ENCODE data around the gene LLCFC1. TPM values are rescaled to one million over a fixed set of nuclear protein-coding genes. Genes with fewer than 3 reads are reported as not detected.

LLCFC1 gene
- total and polyA plus RNA-seq, 8 donors = not detected

DNA sequence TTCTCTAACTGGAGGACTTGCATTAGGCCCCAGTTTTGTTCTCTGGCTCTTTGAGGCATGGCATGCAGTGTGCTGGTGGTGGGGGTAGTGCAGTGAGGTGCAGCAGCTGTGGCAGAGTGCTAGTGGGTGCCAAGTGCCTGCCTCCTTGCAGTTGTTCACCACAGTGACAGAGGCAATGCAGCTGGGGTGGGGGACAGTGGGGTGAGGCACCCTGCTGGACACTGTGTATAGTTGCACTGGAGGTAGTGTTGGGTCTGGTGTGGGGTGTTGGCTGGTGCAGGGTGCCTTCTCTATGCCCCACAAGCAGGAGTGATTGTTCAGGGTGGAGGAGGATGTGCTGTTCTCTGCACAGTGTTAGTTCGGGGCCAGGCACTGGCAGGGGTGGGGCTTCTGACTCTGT, 44.5 kb downstream of the LLCFC1 start:
- H3K4me1 ChIP-seq = no peaks in the 10 kb centered on the region
- FAIRE-seq (no peak), ATAC-seq (no peak), DNase-seq (no peak)
- no peaks in the 10 kb centered on the region for H3K9me3 ChIP-seq
- WGBS, 2 donors = 90 to 98% methylated on average over 1 of the region's 1 CpG
- H3K27me3 ChIP-seq = no peaks in the 10 kb centered on the region
- intact Hi-C loops (cut with DNase I) = no loop called here
- no peak overlapping the region for H3K27ac ChIP-seq
- no peak overlapping the region for H3K4me3 ChIP-seq
- no peaks in the 10 kb centered on the region for H3K36me3 ChIP-seq
- TF ChIP-seq, protein P1, sequence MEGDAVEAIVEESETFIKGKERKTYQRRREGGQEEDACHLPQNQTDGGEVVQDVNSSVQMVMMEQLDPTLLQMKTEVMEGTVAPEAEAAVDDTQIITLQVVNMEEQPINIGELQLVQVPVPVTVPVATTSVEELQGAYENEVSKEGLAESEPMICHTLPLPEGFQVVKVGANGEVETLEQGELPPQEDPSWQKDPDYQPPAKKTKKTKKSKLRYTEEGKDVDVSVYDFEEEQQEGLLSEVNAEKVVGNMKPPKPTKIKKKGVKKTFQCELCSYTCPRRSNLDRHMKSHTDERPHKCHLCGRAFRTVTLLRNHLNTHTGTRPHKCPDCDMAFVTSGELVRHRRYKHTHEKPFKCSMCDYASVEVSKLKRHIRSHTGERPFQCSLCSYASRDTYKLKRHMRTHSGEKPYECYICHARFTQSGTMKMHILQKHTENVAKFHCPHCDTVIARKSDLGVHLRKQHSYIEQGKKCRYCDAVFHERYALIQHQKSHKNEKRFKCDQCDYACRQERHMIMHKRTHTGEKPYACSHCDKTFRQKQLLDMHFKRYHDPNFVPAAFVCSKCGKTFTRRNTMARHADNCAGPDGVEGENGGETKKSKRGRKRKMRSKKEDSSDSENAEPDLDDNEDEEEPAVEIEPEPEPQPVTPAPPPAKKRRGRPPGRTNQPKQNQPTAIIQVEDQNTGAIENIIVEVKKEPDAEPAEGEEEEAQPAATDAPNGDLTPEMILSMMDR (IDR thresholded peaks at IDR 0.05) = no peak

DNA sequence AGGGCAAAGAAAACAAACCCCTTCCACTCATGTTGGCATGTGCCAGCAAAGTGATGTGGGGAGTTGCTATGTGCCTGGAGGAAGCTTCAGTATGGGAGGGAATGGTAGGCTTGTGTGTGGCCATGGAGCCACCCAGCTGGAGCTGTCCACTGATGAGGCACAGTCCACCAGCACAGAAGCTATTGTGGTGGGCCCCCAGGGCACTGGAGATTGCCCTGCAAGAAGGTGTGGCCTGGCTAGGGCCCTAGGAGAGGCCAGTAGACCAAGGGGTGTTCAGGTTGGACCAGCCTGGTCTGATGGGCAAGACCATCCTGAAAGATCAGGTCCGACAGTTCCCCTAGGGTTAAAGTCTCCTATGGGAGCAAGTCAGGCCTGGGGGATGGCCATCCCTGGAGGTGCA, 45.0 kb downstream of the LLCFC1 start:
- Histone ChIP-seq H3K4me3 (no peak overlapping the region), H3K4me1 (no peaks in the 10 kb centered on the region), H3K36me3 (no peaks in the 10 kb centered on the region), H3K27ac (no peak overlapping the region), H3K9me3 (no peaks in the 10 kb centered on the region), H3K27me3 (no peaks in the 10 kb centered on the region)
- TF ChIP-seq, protein P1 (IDR thresholded peaks at IDR 0.05) = no peak
- intact Hi-C loops (cut with DNase I) = no loop called here
- no peak for FAIRE-seq
- no peak for ATAC-seq
- DNase-seq = no peak
- WGBS, 2 donors = 85 to 86% methylated on average over 1 of the region's 1 CpG

Other genes with a start within 250 kb of the LLCFC1 start
- over 10,000 TPM; 23,499 to 66,172 (median 43,326) TPM for gene PRSS1, start 190.0 kb upstream of the LLCFC1 start, total RNA-seq
- over 10,000 TPM; 22,582 to 45,101 TPM for gene PRSS1, start 190.0 kb upstream of the LLCFC1 start, polyA plus RNA-seq
- gene PRSS2, start 168.5 kb upstream of the LLCFC1 start, total RNA-seq = over 10,000 TPM; 42,431 to 136,252 (median 67,286) TPM
- gene PRSS2, start 168.5 kb upstream of the LLCFC1 start, polyA plus RNA-seq = over 10,000 TPM; 25,162 to 43,147 TPM
- gene EPHB6, start 84.4 kb upstream of the LLCFC1 start, total RNA-seq = 10 to 100 TPM; 23.8 to 34.7 (median 27.0) TPM
- gene EPHB6, start 84.4 kb upstream of the LLCFC1 start, polyA plus RNA-seq = 100 to 1,000 TPM; 117 to 165 TPM
- gene TRPV6, start 53.7 kb upstream of the LLCFC1 start, total RNA-seq = 10 to 100 TPM; 36.1 to 67.4 (median 47.5) TPM
- 100 to 1,000 TPM; 239 to 308 TPM for gene TRPV6, start 53.7 kb upstream of the LLCFC1 start, polyA plus RNA-seq
- gene TRPV5, start 5.7 kb upstream of the LLCFC1 start, total RNA-seq = under 1 TPM in 2 of 6 donors, not detected in 4; 0.06 to 0.08 TPM
- gene TRPV5, start 5.7 kb upstream of the LLCFC1 start, polyA plus RNA-seq = not detected
- gene KEL, start 22.9 kb downstream of the LLCFC1 start, total RNA-seq = 1 to 10 TPM in 1 of 6 donors, under 1 TPM in 2, not detected in 3; 0.28 to 3.1 (median 0.64) TPM
- under 1 TPM; 0.23 to 0.31 TPM for gene KEL, start 22.9 kb downstream of the LLCFC1 start, polyA plus RNA-seq
- gene OR9A2, start 87.6 kb downstream of the LLCFC1 start, total RNA-seq = not detected
- not detected for gene OR9A2, start 87.6 kb downstream of the LLCFC1 start, polyA plus RNA-seq
- gene OR6V1, start 112.9 kb downstream of the LLCFC1 start, total RNA-seq = not detected
- not detected for gene OR6V1, start 112.9 kb downstream of the LLCFC1 start, polyA plus RNA-seq
- not detected for gene PIP, start 192.6 kb downstream of the LLCFC1 start, total RNA-seq
- gene PIP, start 192.6 kb downstream of the LLCFC1 start, polyA plus RNA-seq = not detected
- not detected for gene TAS2R39, start 243.9 kb downstream of the LLCFC1 start, total RNA-seq
- gene TAS2R39, start 243.9 kb downstream of the LLCFC1 start, polyA plus RNA-seq = not detected